ENCODE data around the gene CDC42EP2.

CDC42EP2 gene

DNA sequence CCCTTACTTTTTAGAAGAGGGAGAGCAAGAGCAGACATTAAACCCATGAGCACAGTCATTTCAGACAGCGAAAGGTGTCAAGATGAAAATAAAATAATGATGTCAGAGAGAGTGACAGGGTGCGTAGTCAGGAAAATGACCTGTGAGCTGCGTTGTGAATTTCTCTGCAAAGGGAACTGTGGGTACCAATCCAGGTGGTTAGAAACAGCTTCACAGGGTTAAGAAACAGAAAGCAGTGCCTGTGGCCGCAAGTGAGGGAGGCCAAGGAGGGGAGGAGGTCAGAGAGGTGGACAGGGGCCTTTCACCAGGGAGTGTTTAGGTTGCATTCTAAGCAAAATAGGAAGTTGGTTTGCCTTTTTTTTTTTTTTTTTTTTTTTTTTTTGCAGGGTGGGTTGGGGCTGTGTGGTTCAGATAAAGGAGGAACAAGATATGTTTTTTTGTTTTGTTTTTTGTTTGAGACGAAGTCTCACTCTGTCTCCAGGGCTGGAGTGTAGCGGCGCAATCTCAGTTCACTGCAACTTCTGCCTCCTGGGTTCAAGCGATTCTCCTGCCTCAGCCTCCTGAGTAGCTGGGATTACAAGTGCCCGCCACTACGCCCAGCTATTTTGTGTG lies 47.8 kb downstream of the CDC42EP2 start:
- DNase-seq, result no peak

DNA sequence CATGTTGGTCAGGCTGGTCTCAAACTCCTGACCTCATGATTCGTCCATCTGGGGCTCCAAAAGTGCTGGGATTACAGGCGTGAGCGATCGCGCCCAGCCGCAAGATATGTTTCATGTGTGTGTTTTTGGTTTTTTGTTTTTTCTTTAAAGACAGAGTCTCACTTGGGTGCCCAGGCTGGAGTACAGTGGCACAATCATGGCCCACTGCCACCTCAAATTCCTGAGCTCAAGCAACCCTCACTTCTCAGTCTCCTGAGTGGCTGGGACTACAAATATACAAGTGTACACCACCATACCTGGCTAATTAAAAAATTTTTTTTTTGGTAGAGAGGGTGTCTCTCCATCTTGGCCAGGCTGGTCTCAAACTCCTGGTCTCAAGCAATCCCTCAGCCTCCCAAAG lies 48.3 kb downstream of the CDC42EP2 start:
- DNase-seq, result no peak

DNA sequence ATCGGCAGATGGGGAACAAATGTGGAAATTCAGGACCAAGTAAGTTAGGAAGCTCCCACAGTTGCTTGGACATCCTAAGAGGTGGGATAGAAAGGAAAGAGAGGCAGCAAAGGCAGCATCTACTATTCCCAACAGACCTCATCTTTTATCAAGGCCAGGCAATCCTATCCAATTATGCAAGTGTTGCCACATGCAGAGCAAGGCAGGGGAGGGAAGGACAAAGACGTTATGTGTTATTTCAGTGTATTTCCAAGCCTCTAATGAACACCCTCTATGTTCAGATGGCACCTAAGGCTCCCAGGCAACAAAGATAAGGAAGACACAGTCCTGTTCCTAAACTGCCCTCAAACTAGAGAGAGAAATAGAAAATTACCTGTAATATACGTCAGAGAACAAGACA lies 49.1 kb downstream of the CDC42EP2 start:
- DNase-seq, result no peak

DNA sequence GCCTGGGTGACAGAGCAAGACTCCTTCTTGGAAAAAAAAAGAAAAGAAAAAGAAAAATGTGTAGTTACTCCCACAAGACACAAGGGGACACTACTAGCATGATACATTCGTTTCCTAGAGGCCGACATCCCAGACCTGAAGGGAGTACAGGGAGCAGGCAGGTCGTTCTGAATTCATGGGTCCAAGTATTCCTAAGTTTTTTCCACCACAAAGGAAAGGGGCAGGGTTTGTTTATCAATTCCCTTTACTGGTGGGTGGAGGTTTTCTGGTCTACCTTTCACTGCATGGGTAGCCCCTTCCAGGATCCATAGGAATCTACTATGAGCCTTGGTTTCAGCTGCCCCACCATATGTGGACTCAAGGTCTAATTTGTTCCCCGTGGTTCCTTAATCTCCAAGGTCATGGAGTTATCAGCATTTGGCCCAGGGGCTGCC lies 51.7 kb downstream of the CDC42EP2 start:
- no peak for DNase-seq

DNA sequence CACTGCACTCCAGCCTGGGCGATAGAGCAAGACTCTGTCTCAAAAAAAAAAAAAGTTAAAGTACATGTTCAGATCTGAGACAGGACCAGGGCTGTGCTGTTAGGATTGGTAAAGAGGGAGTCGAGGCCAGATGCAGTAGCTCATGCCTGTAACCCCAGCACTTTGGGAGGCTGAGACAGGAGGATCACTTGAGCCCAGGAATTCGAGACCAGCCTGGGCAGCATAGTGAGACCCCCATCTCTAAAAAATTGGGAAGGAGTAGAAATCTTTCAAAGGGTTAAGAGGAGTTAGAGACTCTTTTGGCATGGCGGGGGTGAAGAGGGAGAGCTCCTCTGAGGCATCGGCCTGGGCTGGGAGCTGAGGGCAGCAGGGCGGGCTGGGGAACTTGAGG lies 56.0 kb downstream of the CDC42EP2 start:
- no peak for DNase-seq

Data from activated T-cell treated with anti-CD3 and anti-CD28 coated beads, Interleukin-2, amount 50 U/mL, for 1 hour (primary cell).